ENCODE measurements around the gene LRRC23. TPM values are rescaled to one million over a fixed set of nuclear protein-coding genes. Genes with fewer than 3 reads are reported as not detected.

LRRC23 gene
- total RNA-seq, 4 donors from 2014 or later = 6.2 to 12.1 (median 7.4) TPM

DNA sequence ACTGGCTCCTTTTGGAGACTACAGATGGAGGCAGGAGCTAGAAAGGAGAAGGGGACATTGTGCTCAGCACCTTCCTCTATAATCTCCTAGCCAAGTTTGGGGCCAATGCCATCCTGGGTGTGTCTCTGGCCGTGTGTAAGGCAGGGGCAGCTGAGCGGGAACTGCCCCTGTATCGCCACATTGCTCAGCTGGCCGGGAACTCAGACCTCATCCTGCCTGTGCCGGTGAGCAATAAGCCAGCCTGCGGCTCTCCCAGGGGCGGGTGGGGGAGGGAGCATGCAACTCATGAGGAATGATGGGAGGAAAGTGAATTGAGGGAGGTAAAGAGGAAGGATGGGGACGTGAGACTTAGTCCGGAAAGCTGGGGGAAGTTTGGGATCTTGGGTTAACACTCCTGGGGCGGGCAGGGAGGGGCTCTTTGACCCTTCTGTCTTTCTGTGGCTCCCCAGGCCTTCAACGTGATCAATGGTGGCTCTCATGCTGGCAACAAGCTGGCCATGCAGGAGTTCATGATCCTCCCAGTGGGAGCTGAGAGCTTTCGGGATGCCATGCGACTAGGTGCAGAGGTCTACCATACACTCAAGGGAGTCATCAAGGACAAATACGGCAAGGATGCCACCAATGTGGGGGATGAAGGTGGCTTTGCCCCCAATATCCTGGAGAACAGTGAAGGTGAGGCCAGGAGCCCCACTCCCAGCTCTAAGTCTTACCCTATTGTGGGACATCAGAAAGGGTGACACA lies 13.0 kb downstream of the LRRC23 start:
- DNase-seq (ENCODE audit: low spot score) = no peak
- TF ChIP-seq, protein P1, sequence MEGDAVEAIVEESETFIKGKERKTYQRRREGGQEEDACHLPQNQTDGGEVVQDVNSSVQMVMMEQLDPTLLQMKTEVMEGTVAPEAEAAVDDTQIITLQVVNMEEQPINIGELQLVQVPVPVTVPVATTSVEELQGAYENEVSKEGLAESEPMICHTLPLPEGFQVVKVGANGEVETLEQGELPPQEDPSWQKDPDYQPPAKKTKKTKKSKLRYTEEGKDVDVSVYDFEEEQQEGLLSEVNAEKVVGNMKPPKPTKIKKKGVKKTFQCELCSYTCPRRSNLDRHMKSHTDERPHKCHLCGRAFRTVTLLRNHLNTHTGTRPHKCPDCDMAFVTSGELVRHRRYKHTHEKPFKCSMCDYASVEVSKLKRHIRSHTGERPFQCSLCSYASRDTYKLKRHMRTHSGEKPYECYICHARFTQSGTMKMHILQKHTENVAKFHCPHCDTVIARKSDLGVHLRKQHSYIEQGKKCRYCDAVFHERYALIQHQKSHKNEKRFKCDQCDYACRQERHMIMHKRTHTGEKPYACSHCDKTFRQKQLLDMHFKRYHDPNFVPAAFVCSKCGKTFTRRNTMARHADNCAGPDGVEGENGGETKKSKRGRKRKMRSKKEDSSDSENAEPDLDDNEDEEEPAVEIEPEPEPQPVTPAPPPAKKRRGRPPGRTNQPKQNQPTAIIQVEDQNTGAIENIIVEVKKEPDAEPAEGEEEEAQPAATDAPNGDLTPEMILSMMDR (IDR thresholded peaks at IDR 0.05) = no peak
- no peak for ATAC-seq (ENCODE audit: low FRiP score)

DNA sequence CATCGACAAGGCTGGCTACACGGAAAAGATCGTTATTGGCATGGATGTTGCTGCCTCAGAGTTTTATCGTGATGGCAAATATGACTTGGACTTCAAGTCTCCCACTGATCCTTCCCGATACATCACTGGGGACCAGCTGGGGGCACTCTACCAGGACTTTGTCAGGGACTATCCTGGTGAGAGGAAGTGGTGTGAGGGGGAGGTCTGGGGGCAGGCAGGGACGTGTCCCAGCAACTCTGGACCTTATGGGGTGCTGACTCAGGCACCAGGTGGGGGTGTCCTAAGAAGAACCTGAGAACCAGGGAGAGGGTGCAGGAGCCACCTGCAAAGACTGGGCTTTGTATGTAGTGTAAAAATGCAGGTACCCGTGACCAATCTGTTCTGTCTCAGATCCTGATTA lies 15.0 kb downstream of the LRRC23 start:
- no peak for ATAC-seq (ENCODE audit: low FRiP score)
- TF ChIP-seq, protein P1 (IDR thresholded peaks at IDR 0.05) = no peak

DNA sequence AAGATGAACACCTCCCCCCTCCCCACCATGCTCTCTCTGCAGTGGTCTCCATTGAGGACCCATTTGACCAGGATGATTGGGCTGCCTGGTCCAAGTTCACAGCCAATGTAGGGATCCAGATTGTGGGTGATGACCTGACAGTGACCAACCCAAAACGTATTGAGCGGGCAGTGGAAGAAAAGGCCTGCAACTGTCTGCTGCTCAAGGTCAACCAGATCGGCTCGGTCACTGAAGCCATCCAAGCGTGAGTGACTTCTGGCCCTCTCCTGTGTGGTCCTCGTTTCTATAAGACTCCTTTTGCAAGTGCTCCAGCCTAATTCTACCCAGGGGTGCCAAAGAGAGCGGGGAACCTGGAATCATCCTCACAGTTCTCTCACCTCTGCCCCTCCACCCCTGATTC lies 16.9 kb downstream of the LRRC23 start:
- ATAC-seq (ENCODE audit: low FRiP score) (no peak), DNase-seq (ENCODE audit: low spot score) (no peak)
- TF ChIP-seq, protein P1 (IDR thresholded peaks at IDR 0.05) = no peak

More for the DNA sequence above, 15.0 kb downstream of the LRRC23 start:
- DNase-seq (ENCODE audit: low spot score) = no peak

DNA sequence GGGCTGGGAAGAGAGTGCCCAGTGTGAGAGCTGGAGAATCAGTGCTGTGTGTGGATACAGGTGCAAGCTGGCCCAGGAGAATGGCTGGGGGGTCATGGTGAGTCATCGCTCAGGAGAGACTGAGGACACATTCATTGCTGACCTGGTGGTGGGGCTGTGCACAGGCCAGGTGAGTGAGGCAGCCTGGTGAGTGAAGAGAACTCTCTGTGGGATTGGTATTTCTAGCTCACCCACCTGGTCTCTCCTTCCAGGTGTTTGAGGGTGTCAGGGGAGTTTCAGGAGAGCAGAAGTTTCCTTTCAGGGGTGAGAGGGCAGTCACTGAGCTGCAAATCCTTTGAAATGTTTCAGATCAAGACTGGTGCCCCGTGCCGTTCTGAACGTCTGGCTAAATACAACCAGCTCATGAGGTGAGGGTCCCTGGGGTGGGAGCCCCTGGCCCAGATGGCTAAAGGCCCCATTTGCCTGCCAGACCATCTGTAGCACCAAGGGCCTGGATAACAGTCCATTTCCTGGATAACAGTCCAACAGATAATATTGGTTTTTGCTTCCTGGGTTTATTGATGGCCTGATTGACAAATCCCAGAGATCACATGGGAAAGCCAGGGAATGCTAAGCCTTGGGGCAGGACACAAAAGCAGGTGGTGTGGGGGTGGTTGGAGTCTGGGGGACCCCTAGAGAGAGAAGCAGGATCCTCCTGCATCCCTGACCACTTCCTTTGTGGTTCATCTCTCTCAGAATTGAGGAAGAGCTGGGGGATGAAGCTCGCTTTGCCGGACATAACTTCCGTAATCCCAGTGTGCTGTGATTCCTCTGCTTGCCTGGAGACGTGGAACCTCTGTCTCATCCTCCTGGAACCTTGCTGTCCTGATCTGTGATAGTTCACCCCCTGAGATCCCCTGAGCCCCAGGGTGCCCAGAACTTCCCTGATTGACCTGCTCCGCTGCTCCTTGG lies 17.6 kb downstream of the LRRC23 start:
- DNase-seq (ENCODE audit: low spot score) = no peak
- TF ChIP-seq, protein P1 (IDR thresholded peaks at IDR 0.05) = no peak

DNA sequence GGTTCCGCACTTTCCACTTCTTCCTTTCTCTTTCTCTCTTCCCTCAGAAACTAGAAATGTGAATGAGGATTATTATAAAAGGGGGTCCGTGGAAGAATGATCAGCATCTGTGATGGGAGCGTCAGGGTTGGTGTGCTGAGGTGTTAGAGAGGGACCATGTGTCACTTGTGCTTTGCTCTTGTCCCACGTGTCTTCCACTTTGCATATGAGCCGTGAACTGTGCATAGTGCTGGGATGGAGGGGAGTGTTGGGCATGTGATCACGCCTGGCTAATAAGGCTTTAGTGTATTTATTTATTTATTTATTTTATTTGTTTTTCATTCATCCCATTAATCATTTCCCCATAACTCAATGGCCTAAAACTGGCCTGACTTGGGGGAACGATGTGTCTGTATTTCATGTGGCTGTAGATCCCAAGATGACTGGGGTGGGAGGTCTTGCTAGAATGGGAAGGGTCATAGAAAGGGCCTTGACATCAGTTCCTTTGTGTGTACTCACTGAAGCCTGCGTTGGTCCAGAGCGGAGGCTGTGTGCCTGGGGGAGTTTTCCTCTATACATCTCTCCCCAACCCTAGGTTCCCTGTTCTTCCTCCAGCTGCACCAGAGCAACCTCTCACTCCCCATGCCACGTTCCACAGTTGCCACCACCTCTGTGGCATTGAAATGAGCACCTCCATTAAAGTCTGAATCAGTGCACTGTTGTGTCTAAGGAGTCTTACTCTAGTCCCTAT lies 18.5 kb downstream of the LRRC23 start:
- DNase-seq (ENCODE audit: low spot score) = no peak
- TF ChIP-seq, protein P1 (IDR thresholded peaks at IDR 0.05) = no peak
- ATAC-seq (ENCODE audit: low FRiP score) = no peak

More for the DNA sequence above, 17.6 kb downstream of the LRRC23 start:
- no peak for ATAC-seq (ENCODE audit: low FRiP score)

DNA sequence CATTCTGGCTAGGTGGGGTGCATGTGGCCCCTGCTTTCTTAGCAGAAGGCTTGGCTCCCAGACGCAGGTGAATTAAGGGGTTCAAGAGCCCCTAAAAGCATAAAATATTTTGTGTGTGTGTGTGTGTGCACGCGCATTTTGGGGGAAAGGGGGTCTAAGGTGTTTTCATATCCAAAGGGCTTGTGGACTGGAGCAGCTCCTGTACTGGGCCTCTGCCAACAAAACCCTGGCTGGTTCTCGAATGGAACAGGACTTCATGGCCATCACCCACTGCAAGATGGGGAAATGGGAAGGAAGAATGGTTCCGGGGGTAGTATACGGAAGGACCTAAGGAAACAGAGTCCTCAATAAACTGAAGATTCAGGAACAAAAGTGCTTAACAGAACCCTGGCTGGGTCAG lies 19.2 kb downstream of the LRRC23 start:
- ATAC-seq (ENCODE audit: low FRiP score) (no peak), DNase-seq (ENCODE audit: low spot score) (no peak)
- TF ChIP-seq, protein P1 (IDR thresholded peaks at IDR 0.05) = no peak

Measured in omental fat pad (tissue), 4 donors.